ENCODE results near the gene SEMA4D. TPM values are rescaled to one million over a fixed set of nuclear protein-coding genes. Genes with fewer than 3 reads are reported as not detected.

Gene SEMA4D
- total RNA-seq, 1 experiment from 2014 or later, result 10.5 TPM

- DNase-seq (ENCODE audit: low read depth), result no peak
These were observed 83.8 kb downstream of the SEMA4D start for GRCh38 chr9:89413963-89414638.

DNA sequence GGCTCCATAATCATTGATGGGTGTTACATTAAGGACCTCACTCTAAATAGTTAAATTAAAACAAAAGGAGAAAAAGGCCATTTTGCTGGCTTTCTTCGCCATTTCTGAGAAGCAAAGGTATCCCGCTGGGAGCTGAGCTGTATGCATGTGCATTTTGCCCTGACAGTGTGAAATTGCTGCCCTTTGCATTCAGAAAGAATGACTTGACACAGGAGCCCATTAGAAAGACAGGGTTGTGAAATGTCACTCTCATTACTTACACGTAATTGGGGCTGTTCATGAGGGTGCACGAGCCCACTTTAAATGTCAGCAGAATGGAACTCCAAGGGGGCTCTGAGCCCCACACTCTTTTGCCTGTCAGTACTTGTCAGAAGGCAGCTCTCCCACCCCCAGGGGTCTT is 85.0 kb downstream of the SEMA4D start:
- no peak for DNase-seq (ENCODE audit: low read depth)

DNA sequence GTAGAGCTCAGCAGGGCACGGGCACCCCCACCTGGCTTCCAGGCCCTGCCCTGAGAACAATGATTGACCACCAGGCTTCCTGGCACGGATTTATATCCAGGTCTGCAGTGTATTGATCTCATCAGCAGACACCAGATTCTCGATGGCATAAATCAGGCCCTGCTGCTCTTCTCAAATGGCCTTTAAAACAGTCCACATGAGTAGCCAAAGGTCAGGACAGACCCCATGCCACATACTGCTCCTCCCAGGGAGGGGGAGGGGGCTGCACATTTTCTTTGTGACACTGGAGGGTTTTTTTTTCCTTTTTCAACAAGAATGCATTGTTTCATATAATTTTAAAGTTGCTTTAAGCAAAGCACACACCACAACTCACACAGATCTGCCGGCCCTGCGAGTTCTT is 85.4 kb downstream of the SEMA4D start:
- no peak for DNase-seq (ENCODE audit: low read depth)

DNA sequence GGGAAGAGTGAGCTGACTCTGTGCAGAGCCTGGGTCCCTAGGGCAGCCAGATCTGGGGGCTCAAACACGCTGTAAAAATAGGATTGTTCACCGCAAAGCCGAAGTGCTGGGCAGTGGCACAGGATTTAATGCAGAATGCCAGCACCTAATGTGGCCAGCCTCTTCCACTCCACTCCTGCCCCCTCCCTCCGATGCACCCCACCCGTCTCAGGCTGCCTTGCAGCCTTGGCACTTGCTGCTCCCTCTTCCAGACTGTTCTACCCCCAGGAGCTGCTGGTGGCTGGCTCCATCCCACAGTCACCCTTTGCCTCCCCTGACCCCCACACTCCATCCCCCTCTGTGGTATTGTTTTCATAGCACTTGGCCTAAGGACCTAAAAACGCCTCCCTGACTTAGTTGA is 86.2 kb downstream of the SEMA4D start:
- DNase-seq (ENCODE audit: low read depth), result no peak

GRCh38 chr9:89410641-89411350 is 87.1 kb downstream of the SEMA4D start:
- peak; percentile 43 for DNase-seq (ENCODE audit: low read depth)

- no peak for DNase-seq (ENCODE audit: low read depth)
These were observed 87.9 kb downstream of the SEMA4D start for GRCh38 chr9:89410022-89410421.

- DNase-seq (ENCODE audit: low read depth), result no peak
These were observed 88.4 kb downstream of the SEMA4D start for GRCh38 chr9:89409466-89409865.

DNA sequence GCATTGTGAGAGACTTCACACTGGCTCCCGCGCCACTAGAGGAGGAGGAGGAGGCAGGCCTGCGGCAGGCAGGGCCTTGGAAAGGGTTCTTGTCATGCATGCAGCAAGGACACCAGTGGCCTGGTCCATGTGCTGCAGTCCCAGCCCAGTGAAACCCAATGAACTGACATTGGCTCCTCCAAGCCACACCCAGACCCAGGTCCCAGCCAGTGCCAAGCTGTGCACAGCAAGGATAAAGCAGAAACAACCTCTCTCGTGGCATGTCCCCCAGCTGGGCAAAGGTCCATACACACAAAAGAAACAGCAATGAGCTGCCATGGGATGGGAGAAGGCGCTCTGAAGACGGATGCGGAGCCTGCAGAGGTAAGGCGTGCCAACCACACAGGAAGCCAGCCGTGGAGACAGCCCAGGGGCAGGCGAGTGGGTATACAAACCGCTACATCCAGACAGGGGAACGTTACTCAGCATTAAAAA is 89.2 kb downstream of the SEMA4D start:
- peak; percentile 36 for DNase-seq (ENCODE audit: low read depth)

- peak; percentile 27 for DNase-seq (ENCODE audit: low read depth)
These were observed 90.8 kb downstream of the SEMA4D start for GRCh38 chr9:89407070-89407469.

DNA sequence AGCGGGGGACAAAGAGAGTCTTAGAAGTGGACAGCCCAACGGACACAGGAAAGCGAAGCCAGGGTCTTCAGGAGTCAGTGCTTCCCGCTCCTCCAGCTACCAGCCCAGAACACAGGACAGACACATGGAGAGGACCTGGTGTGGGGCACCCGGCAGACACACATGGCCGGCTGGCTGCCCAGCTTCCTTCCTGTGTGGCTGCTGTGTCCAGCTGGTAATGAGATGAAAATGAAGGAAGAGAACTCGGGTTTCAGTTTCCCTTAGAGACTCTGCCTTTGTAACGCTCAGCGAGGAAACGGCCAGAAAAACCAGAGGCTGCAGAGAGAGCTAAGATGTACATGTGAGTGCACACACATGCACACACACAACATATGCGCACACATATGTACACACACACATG is 92.1 kb downstream of the SEMA4D start:
- no peak for DNase-seq (ENCODE audit: low read depth)

DNA sequence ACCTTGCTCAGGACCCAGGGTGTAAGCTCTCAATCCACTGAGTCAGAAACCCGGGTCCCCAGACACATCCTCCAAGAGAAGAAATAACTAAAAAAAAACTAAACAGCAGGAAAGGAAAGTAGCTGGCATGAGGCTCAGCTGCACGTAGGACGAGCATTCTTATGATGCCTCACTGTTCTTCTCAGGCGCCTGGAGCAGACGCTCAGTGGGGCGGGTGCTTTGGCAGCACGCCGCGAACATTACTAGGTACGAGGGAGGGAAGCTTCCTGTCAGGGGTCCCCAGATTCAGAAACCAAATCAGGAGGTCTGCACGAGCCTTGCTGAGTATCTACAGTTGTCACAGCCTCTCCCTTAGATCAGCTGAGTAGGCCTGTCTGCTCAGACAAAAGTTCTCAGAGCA is 93.8 kb downstream of the SEMA4D start:
- DNase-seq (ENCODE audit: low read depth), result no peak

DNA sequence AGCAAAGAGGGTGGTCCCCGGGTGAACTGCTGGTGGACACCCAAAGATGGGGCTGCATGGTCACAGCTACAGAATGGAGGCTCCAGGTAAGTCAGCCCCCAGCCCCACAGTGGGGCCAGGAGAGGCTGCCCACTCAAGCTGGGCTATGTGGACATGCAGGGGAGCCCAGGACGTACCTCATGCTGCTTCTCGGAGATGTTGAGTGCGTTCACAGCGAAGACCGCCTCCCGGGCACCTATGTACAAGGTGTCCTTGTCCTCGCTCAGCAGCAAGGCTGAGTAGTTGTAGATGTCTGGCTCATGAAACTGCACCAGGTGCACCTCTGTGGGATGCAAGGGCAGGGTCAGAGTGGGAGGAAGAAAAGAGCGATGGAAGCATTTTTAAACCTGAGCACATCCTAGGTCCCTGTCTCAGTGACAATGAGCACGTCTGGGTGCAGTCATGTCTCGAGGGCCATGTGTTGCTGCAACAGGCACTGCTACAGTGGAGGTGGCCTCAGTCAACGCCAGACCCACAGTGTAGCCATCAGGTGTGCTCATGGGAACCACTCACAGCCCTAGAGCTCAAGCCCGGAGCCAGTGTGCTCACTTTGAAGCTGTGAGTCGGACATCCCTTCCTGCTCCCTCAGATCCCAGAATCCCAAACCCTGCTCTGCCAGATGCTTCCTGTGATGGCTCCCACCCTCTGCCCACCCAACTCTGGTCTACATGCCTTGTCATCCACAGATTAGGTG is 95.1 kb downstream of the SEMA4D start:
- DNase-seq (ENCODE audit: low read depth), result no peak

DNA sequence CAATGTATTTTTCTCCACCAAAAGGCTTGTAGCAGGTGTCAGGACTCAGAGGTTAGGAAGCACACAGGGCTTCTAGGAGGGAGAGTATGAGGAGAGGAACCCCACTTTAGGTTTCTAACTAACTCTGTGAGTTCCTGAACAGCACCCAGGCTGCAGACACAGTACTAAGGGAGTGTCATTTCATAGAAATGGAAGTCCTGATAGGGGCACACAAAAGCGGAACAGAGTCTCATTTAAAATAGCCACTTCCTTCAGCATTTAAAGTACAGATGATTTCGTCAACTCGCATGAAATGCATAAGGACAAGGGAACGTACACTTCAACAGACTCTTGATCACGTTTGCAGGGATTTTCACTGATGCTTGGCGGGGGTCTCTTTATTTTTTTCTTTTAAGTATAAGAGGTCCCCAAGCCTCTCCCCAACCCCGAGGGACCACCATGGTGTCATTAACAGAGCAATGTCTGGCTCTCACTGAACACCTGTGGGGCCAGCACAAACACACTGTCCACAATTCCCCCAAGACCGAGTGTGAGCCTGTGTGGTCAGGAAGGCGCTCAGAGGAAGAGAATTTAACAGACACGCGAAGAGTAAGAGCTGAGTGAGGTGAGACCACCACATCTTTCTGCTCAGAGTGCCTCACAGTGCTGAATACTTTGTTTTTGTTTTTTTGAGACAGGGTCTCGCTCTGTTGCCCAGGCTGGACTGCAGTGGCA is 97.4 kb downstream of the SEMA4D start:
- DNase-seq (ENCODE audit: low read depth), result no peak

- DNase-seq (ENCODE audit: low read depth), result no peak
These were observed 99.3 kb downstream of the SEMA4D start for GRCh38 chr9:89398621-89399020.

GRCh38 chr9:89397471-89397870 is 100.4 kb downstream of the SEMA4D start:
- no peak for DNase-seq (ENCODE audit: low read depth)

- DNase-seq (ENCODE audit: low read depth), result no peak
These were observed 101.8 kb downstream of the SEMA4D start for GRCh38 chr9:89395931-89396710.

GRCh38 chr9:89394412-89394811 is 103.5 kb downstream of the SEMA4D start:
- no peak for DNase-seq (ENCODE audit: low read depth)

GRCh38 chr9:89391585-89391984 is 106.3 kb downstream of the SEMA4D start:
- no peak for DNase-seq (ENCODE audit: low read depth)

GRCh38 chr9:89390578-89391116 is 107.3 kb downstream of the SEMA4D start:
- DNase-seq (ENCODE audit: low read depth), result no peak

- no peak for DNase-seq (ENCODE audit: low read depth)
These were observed 107.8 kb downstream of the SEMA4D start for GRCh38 chr9:89390068-89390555.

GRCh38 chr9:89388868-89389177 is 109.1 kb downstream of the SEMA4D start:
- DNase-seq (ENCODE audit: low read depth), result no peak
